ENCODE results near the gene VPS11. TPM values are rescaled to one million over a fixed set of nuclear protein-coding genes. Genes with fewer than 3 reads are reported as not detected.

VPS11 gene
- total RNA-seq, 1 experiment from 2014 or later = 43.2 TPM

DNA sequence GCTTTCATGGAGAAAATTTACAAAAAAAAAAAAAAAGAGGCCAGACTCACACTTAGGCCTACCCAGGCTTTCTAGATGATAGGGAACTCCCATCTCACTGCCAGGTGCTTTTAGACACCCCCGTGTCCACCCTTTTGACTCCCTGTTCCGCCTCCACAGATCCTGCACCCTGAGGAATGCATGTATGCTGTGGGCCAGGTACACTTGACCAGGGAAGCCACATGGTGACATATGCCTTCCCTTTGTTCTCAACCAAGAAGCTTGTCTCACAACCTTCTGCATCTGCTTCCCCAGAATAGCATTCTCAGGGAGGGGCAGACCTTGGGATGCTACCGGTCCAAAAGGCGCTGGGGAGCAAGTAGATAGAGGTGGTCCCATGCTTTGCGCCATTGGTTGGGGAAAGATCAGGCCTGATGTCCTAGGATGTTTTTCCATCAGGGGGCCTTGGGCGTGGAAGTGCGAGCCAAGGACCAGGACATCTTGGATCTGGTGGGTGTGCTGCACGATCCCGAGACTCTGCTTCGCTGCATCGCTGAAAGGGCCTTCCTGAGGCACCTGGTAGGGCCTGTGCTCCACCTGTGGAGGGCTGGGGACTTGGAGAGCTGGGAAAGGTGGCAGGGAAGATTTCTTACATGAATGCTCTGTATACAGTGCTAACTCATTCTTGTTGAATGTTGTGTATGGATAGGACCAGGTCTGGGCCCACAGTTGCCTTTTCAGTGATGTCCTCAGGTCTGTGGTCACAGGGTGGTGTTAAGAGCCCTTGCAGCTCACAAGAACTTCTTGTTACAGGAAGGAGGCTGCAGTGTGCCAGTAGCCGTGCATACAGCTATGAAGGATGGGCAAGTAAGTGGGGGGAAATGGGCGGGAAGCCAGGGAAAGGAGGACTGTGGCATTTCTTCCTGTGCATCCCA is 24.6 kb downstream of the VPS11 start:
- Mint-ChIP-seq H3K9me3 (ENCODE audit: unreplicated experiment) (no peaks in the 10 kb centered on the region), H3K27ac (ENCODE audit: unreplicated experiment) (peak overlapping the region; percentile 40), H3K27me3 (ENCODE audit: insufficient read depth, unreplicated experiment) (no peaks in the 10 kb centered on the region), H3K36me3 (ENCODE audit: insufficient read depth, unreplicated experiment) (peaks cover 68% of the 10 kb centered on the region), H3K4me3 (ENCODE audit: unreplicated experiment) (peak overlapping the region; percentile 92), H3K4me1 (ENCODE audit: low read depth, unreplicated experiment) (peaks cover 19% of the 10 kb centered on the region)
- BruUV-seq (replicated peaks) = no TSS peak
- Histone ChIP-seq H3K4me1 (peaks cover 15% of the 10 kb centered on the region), H3K27me3 (replicated peaks; ENCODE audit: control insufficient read depth, insufficient read depth, low read length) (no peaks in the 10 kb centered on the region), H3K4me3 (ENCODE audit: low read depth, low read length) (no peak overlapping the region), H3K36me3 (ENCODE audit: control insufficient read depth, insufficient read depth, low read length) (peaks cover 9% of the 10 kb centered on the region), H3K9me3 (no peaks in the 10 kb centered on the region)
- TF ChIP-seq, protein P1, sequence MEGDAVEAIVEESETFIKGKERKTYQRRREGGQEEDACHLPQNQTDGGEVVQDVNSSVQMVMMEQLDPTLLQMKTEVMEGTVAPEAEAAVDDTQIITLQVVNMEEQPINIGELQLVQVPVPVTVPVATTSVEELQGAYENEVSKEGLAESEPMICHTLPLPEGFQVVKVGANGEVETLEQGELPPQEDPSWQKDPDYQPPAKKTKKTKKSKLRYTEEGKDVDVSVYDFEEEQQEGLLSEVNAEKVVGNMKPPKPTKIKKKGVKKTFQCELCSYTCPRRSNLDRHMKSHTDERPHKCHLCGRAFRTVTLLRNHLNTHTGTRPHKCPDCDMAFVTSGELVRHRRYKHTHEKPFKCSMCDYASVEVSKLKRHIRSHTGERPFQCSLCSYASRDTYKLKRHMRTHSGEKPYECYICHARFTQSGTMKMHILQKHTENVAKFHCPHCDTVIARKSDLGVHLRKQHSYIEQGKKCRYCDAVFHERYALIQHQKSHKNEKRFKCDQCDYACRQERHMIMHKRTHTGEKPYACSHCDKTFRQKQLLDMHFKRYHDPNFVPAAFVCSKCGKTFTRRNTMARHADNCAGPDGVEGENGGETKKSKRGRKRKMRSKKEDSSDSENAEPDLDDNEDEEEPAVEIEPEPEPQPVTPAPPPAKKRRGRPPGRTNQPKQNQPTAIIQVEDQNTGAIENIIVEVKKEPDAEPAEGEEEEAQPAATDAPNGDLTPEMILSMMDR (IDR thresholded peaks at IDR 0.05; ENCODE audit: insufficient read depth in 1 of 2, low read depth in 1 of 2, low read length in 1 of 2, severe bottlenecking in 1 of 2, unreplicated experiment in 1 of 2) = no peak
- ChIA-PET CTCF (interaction anchor here (0.9 kb wide), 1 partner anchor 36 kb away, joined by 3 read pairs; no protein-coding TSS in a partner anchor), POLR2A (interaction anchor here (0.6 to 2.2 kb wide), 3 partner anchors 25 to 36 kb away, joined by 3 to 12 read pairs (median 3); partner anchors contain the start of genes HINFP and VPS11)
- intact Hi-C loops (cut with micrococcal nuclease; ENCODE audit: unreplicated experiment) = no loop called here
- no peak for DNase-seq

DNA sequence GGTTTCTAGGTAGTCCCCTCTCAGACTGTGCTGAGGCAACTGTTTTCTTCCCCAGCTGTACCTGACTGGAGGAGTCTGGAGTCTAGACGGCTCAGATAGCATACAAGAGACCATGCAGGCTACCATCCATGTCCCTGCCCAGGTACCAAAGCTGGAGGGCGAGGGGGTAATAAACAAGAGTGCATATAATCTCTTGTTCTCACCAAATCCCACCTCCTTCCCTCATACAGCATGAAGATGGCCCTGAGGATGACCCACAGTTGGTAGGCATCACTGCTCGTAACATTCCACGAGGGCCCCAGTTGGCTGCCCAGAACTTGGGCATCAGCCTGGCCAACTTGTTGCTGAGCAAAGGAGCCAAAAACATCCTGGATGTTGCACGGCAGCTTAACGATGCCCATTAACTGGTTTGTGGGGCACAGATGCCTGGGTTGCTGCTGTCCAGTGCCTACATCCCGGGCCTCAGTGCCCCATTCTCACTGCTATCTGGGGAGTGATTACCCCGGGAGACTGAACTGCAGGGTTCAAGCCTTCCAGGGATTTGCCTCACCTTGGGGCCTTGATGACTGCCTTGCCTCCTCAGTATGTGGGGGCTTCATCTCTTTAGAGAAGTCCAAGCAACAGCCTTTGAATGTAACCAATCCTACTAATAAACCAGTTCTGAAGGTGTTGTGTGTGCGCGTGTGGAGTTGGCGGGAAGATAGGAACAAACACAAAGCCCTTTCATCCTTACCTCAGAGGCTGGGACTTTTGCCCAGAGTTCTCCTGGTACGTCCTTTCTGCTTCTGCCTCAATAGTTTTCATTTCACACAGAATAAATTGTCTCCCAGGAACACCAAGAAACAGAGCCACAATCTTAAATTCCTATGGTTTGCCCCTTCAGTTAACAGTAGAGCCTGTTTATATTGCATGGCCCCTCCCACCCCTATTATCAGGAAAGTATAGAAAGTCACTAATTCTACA is 25.5 kb downstream of the VPS11 start:
- Mint-ChIP-seq H3K9me3 (ENCODE audit: unreplicated experiment) (no peaks in the 10 kb centered on the region), H3K4me3 (ENCODE audit: unreplicated experiment) (peak overlapping the region; percentile 92), H3K36me3 (ENCODE audit: insufficient read depth, unreplicated experiment) (peaks cover 76% of the 10 kb centered on the region), H3K4me1 (ENCODE audit: low read depth, unreplicated experiment) (peaks cover 19% of the 10 kb centered on the region), H3K27me3 (ENCODE audit: insufficient read depth, unreplicated experiment) (no peaks in the 10 kb centered on the region), H3K27ac (ENCODE audit: unreplicated experiment) (peak overlapping the region; percentile 98)
- BruUV-seq (replicated peaks) = no TSS peak
- Histone ChIP-seq H3K4me3 (ENCODE audit: low read depth, low read length) (peak overlapping the region; percentile 95), H3K9me3 (no peaks in the 10 kb centered on the region), H3K36me3 (ENCODE audit: control insufficient read depth, insufficient read depth, low read length) (peaks cover 9% of the 10 kb centered on the region), H3K27me3 (replicated peaks; ENCODE audit: control insufficient read depth, insufficient read depth, low read length) (no peaks in the 10 kb centered on the region), H3K4me1 (peaks cover 15% of the 10 kb centered on the region)
- TF ChIP-seq, protein P1 (IDR thresholded peaks at IDR 0.05; ENCODE audit: insufficient read depth in 1 of 2, low read depth in 1 of 2, low read length in 1 of 2, severe bottlenecking in 1 of 2, unreplicated experiment in 1 of 2) = no peak
- intact Hi-C loops (cut with micrococcal nuclease; ENCODE audit: unreplicated experiment) = no loop called here
- CTCF ChIA-PET = interaction anchor here (0.9 to 2.2 kb wide), 2 partner anchors 8 to 37 kb away, joined by 3 to 10 read pairs; partner anchors contain the start of gene HMBS
- POLR2A ChIA-PET = interaction anchor here (1.2 to 2.9 kb wide), 4 partner anchors 8 to 26 kb away, joined by 12 to 47 read pairs (median 14); partner anchors contain the start of genes HMBS and VPS11
- no peak for DNase-seq
